ENCODE results near the gene GRAP. TPM values are rescaled to one million over a fixed set of nuclear protein-coding genes. Genes with fewer than 3 reads are reported as not detected.
A peak's percentile ranks its signal among the peaks of the same experiment; 100 is the strongest.
"Not testable (repeated sequence)": the region's sequence is repeated elsewhere in the genome, so short reads cannot be mapped to it uniquely, and the experiment has no call there.

The GRAP gene
- total RNA-seq, 2 donors from 2014 or later, result 12.7 to 13.7 TPM

- ATAC-seq, result no peak
- Mint-ChIP-seq H3K36me3 (peaks cover 0 to 6% of the 10 kb centered on the region in 2 donors), H3K27ac (no peak overlapping the region), H3K9me3 (no peaks in the 10 kb centered on the region)
- DNase-seq (ENCODE audit: low spot score in 2 of 2), result no peak
Observed at GRCh38 chr17:19023209-19023999, 23.4 kb downstream of the GRAP start.

- H3K27ac Mint-ChIP-seq, result peak overlapping the region in 1 of 2 donors; percentile 23
Observed at GRCh38 chr17:19022747-19023146, 24.0 kb downstream of the GRAP start.

GRCh38 chr17:19022128-19022527 lies 24.6 kb downstream of the GRAP start:
- H3K27ac Mint-ChIP-seq, result no peak overlapping the region
- H3K36me3 Mint-ChIP-seq, result peaks cover 0 to 6% of the 10 kb centered on the region in 2 donors
- ATAC-seq, result no peak
- H3K9me3 Mint-ChIP-seq, result no peaks in the 10 kb centered on the region
- no peak for DNase-seq (ENCODE audit: low spot score in 2 of 2)

More at GRCh38 chr17:19022747-19023146, 24.0 kb downstream of the GRAP start:
- DNase-seq (ENCODE audit: low spot score in 2 of 2), result no peak
- Mint-ChIP-seq H3K36me3 (peaks cover 0 to 6% of the 10 kb centered on the region in 2 donors), H3K9me3 (no peaks in the 10 kb centered on the region)
- ATAC-seq, result no peak

- Mint-ChIP-seq H3K27ac (no peak overlapping the region), H3K36me3 (peaks cover 0 to 6% of the 10 kb centered on the region in 2 donors), H3K9me3 (no peaks in the 10 kb centered on the region)
- DNase-seq (ENCODE audit: low spot score in 2 of 2) (peak in 1 of 2 donors; percentile 56), ATAC-seq (peak in 1 of 2 donors; percentile 34)
Observed at GRCh38 chr17:19021622-19022083, 25.1 kb downstream of the GRAP start.

- H3K9me3 Mint-ChIP-seq; DNase-seq (ENCODE audit: low spot score in 2 of 2); ATAC-seq; H3K36me3 Mint-ChIP-seq: not testable (repeated sequence)
- H3K27ac Mint-ChIP-seq, result peak overlapping the region in 1 of 2 donors; percentile 60
Observed at GRCh38 chr17:19021011-19021621, 25.6 kb downstream of the GRAP start.

- Mint-ChIP-seq H3K9me3 (no peaks in the 10 kb centered on the region), H3K36me3 (peaks cover 0 to 5% of the 10 kb centered on the region in 2 donors), H3K27ac (peak overlapping the region; percentile 3 to 72)
- ATAC-seq (no peak), DNase-seq (ENCODE audit: low spot score in 2 of 2) (no peak)
Observed at GRCh38 chr17:19020016-19020415, 26.7 kb downstream of the GRAP start.

- Mint-ChIP-seq H3K9me3 (no peaks in the 10 kb centered on the region), H3K27ac (peak overlapping the region; percentile 3 to 16), H3K36me3 (no peaks in the 10 kb centered on the region)
- ATAC-seq (no peak), DNase-seq (ENCODE audit: low spot score in 2 of 2) (no peak)
Observed at GRCh38 chr17:19019041-19019941, 27.5 kb downstream of the GRAP start.

- DNase-seq (ENCODE audit: low spot score in 2 of 2) (no peak), ATAC-seq (no peak)
- no peaks in the 10 kb centered on the region for H3K36me3 Mint-ChIP-seq
- H3K9me3 Mint-ChIP-seq, result no peaks in the 10 kb centered on the region
- H3K27ac Mint-ChIP-seq, result peak overlapping the region in 1 of 2 donors; percentile 87
Observed at GRCh38 chr17:19018600-19018950, 28.2 kb downstream of the GRAP start.

- DNase-seq (ENCODE audit: low spot score in 2 of 2) (no peak), ATAC-seq (no peak)
- Mint-ChIP-seq H3K27ac (peak overlapping the region in 1 of 2 donors; percentile 87), H3K9me3 (no peaks in the 10 kb centered on the region), H3K36me3 (no peaks in the 10 kb centered on the region)
Observed at GRCh38 chr17:19017804-19018599, 28.8 kb downstream of the GRAP start.

- DNase-seq (ENCODE audit: low spot score in 2 of 2), result no peak
- H3K36me3 Mint-ChIP-seq, result no peaks in the 10 kb centered on the region
- H3K27ac Mint-ChIP-seq, result peak overlapping the region in 1 of 2 donors; percentile 87
- no peak for ATAC-seq
- H3K9me3 Mint-ChIP-seq, result no peaks in the 10 kb centered on the region
Observed at GRCh38 chr17:19017401-19017800, 29.4 kb downstream of the GRAP start.

- DNase-seq (ENCODE audit: low spot score in 2 of 2) (no peak), ATAC-seq (no peak)
- no peaks in the 10 kb centered on the region for H3K9me3 Mint-ChIP-seq
- H3K27ac Mint-ChIP-seq, result peak overlapping the region; percentile 50 to 87
- H3K36me3 Mint-ChIP-seq, result no peaks in the 10 kb centered on the region
Observed at GRCh38 chr17:19016881-19017280, 29.9 kb downstream of the GRAP start.

- Mint-ChIP-seq H3K9me3 (no peaks in the 10 kb centered on the region), H3K27ac (peak overlapping the region; percentile 62 to 87), H3K36me3 (no peaks in the 10 kb centered on the region)
- DNase-seq (ENCODE audit: low spot score in 2 of 2) (no peak), ATAC-seq (no peak)
Observed at GRCh38 chr17:19016297-19016696, 30.5 kb downstream of the GRAP start.

GRCh38 chr17:19015428-19015827 lies 31.3 kb downstream of the GRAP start:
- H3K27ac Mint-ChIP-seq, result no peak overlapping the region
- H3K36me3 Mint-ChIP-seq, result no peaks in the 10 kb centered on the region
- DNase-seq (ENCODE audit: low spot score in 2 of 2) (no peak), ATAC-seq (no peak)
- no peaks in the 10 kb centered on the region for H3K9me3 Mint-ChIP-seq

GRCh38 chr17:19014628-19015215 lies 32.0 kb downstream of the GRAP start:
- H3K27ac Mint-ChIP-seq, result no peak overlapping the region
- H3K36me3 Mint-ChIP-seq, result no peaks in the 10 kb centered on the region
- H3K9me3 Mint-ChIP-seq, result no peaks in the 10 kb centered on the region
- DNase-seq (ENCODE audit: low spot score in 2 of 2) (no peak), ATAC-seq (no peak)

GRCh38 chr17:19013806-19014627 lies 32.7 kb downstream of the GRAP start:
- Mint-ChIP-seq H3K9me3 (no peaks in the 10 kb centered on the region), H3K36me3 (no peaks in the 10 kb centered on the region), H3K27ac (no peak overlapping the region)
- no peak for ATAC-seq
- no peak for DNase-seq (ENCODE audit: low spot score in 2 of 2)

Measured in activated naive CD4-positive, alpha-beta T cell treated with anti-CD3 and anti-CD28 coated beads, Interleukin-2, amount 50 U/mL, for 72 hours (primary cell).